GM18519 (cell line): ENCODE data around the gene STK38.

Source experiments
- ATAC-seq: cut with Tn5 transposase; IDR thresholded peaks from one replicate; pipeline ENCODE4 v1.9.1; 2021; ENCODE audit warnings: mild to moderate bottlenecking, moderate library complexity; ENCODE audit not compliant: unreplicated experiment, low FRiP score

STK38 gene

DNA sequence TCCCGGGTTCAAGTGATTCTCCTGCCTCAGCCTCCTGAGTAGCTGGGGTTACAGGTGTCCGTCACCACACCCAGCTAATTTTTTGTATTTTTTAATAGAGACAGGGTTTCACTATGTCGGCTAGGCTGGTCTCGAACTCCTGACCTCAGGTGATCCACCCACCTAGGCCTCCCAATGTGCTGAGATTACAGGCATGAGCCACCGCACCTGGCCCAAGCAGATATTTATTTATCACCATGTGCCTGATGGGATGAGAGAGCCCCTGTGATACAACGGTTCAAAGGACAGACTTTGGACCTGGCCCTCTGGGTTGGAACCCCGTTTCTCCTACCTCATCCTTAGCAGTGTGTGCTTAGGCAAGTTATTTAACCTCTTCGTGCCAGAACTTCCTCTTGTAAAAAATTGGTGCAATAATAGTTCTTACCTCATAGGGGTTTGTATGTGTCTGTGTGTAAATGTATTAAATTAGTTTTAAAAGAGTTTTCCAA is 19.2 kb upstream of the STK38 start:
- ATAC-seq = no peak

GRCh38 chr6:36563928-36564284 is 16.6 kb upstream of the STK38 start:
- no peak for ATAC-seq

- ATAC-seq = no peak
These were observed 16.1 kb upstream of the STK38 start for GRCh38 chr6:36563237-36563927.

- ATAC-seq = no peak
These were observed 13.5 kb upstream of the STK38 start for GRCh38 chr6:36560822-36561221.

- ATAC-seq = no peak
These were observed 11.9 kb upstream of the STK38 start for GRCh38 chr6:36559011-36559793.

GRCh38 chr6:36556281-36556680 is 9.0 kb upstream of the STK38 start:
- ATAC-seq = no peak

GRCh38 chr6:36555750-36556252 is 8.5 kb upstream of the STK38 start:
- ATAC-seq = no peak

GRCh38 chr6:36550473-36551000 is 3.3 kb upstream of the STK38 start:
- no peak for ATAC-seq

GRCh38 chr6:36548401-36548743 is 1.1 kb upstream of the STK38 start:
- ATAC-seq = no peak

GRCh38 chr6:36547646-36548400 is 544 bp upstream of the STK38 start:
- ATAC-seq = no peak

DNA sequence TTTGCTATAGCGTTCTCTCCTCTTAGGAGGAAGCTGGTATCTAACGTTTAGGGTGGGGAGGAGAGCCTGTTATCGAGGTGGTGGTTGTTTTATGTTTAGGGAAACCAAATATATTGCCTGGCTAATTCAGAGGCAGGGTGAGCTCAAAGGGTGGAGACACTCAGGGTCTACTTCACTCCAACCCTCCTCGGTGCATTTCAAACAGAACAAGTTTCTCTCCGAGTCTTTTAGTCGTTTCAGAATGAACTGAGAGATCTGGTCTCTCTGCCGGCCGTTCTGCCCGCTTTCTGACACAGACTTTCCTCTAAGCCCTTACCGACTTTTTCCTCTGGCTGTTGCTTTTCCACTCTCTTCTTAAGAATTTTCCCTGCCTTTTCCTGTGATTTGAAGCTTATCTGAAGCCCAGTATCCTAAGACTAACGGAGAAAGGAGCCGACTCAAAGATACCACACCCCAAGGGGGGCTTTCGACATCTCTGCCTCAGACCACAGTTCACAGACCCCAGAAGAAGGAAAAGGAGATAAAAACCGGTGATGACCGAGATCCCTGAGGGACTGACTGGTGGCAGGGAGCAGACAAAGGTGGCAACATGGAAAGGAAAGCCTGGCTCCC is 865 bp downstream of the STK38 start:
- no peak for ATAC-seq

- no peak for ATAC-seq
These were observed 1.4 kb downstream of the STK38 start for GRCh38 chr6:36545767-36546307.

DNA sequence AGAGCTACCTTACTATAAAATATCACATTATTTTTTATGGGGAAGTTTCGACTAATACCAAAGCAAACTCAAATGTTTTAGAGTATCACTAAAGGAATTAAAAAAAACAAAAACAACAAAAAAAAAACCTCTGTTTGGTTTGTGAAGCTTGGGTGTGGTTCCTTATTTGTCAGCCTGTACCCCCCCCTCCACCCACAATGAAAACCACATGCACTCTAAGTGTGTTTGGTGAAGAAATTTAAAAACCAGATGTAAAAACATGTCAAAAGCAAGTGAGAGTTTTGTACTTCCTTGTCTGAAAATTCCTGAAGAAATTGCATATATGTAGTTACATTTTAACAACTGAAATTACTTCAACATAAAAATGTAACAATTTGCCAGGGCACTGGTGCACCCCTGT is 3.1 kb downstream of the STK38 start:
- no peak for ATAC-seq

GRCh38 chr6:36542041-36542440 is 5.2 kb downstream of the STK38 start:
- ATAC-seq = no peak

DNA sequence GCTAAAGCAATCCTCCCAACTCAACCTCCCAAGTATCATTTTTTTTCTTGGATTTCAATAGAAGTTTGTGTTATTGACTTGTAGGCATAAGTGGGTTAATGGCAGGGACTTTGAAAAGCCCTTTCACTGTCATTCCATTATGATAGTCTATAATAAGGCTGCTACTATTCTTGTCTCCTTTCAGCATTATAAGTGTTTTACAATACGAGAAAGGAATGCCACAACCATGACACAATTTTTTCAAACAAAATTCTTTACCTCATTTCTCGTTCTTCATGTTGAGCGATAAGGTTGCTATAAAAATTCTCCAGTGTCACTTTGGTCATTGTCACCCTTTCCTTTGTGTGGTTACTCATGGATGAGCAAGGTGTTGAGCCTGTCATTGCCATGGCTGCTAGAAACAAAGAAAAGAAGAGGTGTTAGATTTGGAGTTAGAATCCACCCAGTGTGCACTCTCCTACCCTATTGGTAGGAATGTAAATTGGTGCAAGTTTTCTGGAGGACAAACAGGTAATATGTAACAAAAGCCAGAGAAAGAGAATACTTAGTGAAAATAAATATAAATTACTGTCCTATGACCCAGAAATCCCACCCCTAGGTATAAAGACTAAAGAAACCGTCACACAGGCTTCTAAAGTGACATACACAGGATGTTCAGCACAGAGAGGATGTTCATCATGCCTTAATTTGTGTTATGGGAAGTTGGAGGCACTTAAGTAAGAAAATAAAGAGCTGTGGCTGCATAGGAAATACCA is 7.3 kb downstream of the STK38 start:
- no peak for ATAC-seq

DNA sequence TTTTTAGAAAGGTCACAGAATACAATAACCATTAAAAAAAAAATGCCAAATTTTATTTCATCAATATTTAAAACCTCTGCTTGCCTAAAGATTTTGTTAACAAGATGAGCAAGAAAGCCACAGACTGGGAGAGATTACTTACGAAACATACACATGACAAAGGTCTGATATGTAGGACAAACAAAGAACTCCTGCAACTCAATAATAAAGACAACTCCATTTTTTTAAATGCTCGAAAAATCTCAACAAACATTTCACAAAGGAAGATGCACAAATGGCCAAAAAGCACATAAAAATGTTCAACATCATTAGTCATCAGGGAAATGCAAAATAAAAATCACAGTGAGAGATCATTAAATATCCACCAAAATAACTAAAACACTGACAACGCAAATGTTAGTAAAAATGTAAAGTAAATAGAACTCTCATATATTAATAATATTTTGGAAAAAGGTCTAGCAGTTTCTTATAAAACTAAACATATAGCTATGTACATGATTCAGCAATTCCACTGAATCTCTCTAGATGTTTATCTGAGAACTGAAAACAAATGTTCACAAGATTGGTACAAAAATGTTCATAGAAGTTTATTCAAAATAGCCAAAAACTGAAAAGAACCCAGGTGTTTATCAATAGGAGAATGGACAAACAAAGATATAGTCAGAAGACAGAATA is 10.3 kb downstream of the STK38 start:
- no peak for ATAC-seq

- ATAC-seq = no peak
These were observed 14.0 kb downstream of the STK38 start for GRCh38 chr6:36533321-36533720.

- no peak for ATAC-seq
These were observed 21.2 kb downstream of the STK38 start for GRCh38 chr6:36526066-36526465.

DNA sequence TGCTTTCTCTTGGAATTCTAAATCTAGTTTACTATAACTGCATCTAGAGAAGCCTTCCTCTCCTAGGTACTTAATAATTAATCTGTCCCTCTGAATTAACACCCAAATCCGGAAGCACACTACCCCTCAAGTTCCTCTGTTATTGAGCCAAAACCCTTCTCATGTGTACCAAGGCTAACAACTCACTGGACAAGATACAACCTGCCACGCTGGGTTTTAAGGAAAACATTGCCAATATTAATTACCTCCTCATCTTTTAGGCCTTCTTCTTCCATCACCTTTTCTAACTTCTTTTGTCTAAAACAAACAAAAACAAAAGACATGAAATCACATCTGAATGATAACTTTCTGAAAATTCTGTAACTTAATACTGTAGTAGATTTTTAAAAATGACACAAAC is 21.9 kb downstream of the STK38 start:
- no peak for ATAC-seq
